T-cell (primary cell): Measurements from ENCODE around the gene PTPRD. TPM values are rescaled to one million over a fixed set of nuclear protein-coding genes. Genes with fewer than 3 reads are reported as not detected.

ENCODE experiments used
- ATAC-seq, 4 experiments: fragments of 200-7000 bp in 3 of 4; fragments of 150-1000 bp in 1 of 4; cut with Tn5 transposase; replicated peaks in 1 of 4; 1 replicate in 3 of 4; 2 replicates in 1 of 4; pipeline ENCODE4 v1.10.0; 2021; ENCODE audit warnings: moderate library complexity in 3 of 4, mild to moderate bottlenecking in 2 of 4, moderate number of reproducible peaks in 1 of 4
- CTCF ChIA-PET, 2 donors: fragments of 300-600 bp; sonication (Branson Sonifier 250); formaldehyde crosslinking; loops; one replicate each; lab custom pipeline; 2022; ENCODE audit warnings: antibody characterized with exemption in 2 of 2; lab: Charles Lee
- POLR2A ChIA-PET, 2 donors: fragments of 300-600 bp; sonication (Branson Sonifier 250); formaldehyde crosslinking; loops; one replicate each; lab custom pipeline; 2022; ENCODE audit warnings: antibody characterized with exemption in 2 of 2; lab: Charles Lee
- DNase-seq, 35 experiments: peaks; one replicate each; pipeline versions ENCODE4 v3.0.0 to v3.0.0-alpha.2; 2013 to 2023
- H3K27ac ChIP-seq: one replicate; pipeline ENCODE4 v1.5.1; 2013; ENCODE audit warnings: low read length
- H3K27me3 ChIP-seq, 2 experiments: replicated peaks in 1 of 2; 1 replicate in 1 of 2; 2 replicates in 1 of 2; pipeline versions ENCODE4 v1.6.1 to v1.7.0; 2013; ENCODE audit warnings: low read length in 1 of 2, mixed read lengths in 1 of 2; ENCODE audit not compliant: control insufficient read depth in 2 of 2, insufficient read depth in 2 of 2; ENCODE audit errors: extremely low read depth in 1 of 2
- H3K36me3 ChIP-seq, 2 donors: 1 replicate in 1 of 2; 2 replicates in 1 of 2; pipeline versions ENCODE4 v1.6.1 to v1.7.0; 2013; ENCODE audit warnings: low read length in 1 of 2; ENCODE audit not compliant: control insufficient read depth in 2 of 2, insufficient read depth in 1 of 2; ENCODE audit errors: extremely low read depth in 1 of 2
- H3K4me1 ChIP-seq, 2 experiments: 1 replicate in 1 of 2; 2 replicates in 1 of 2; pipeline versions ENCODE4 v1.6.1 to v1.7.0; 2013; ENCODE audit warnings: low read length in 2 of 2, mixed read lengths in 1 of 2; ENCODE audit not compliant: insufficient read depth in 2 of 2, control insufficient read depth in 1 of 2; ENCODE audit errors: extremely low read depth in 1 of 2
- H3K4me3 ChIP-seq, 2 donors: 1 replicate in 1 of 2; 2 replicates in 1 of 2; pipeline versions ENCODE4 v1.5.1 to v1.7.0; 2013; ENCODE audit warnings: mild to moderate bottlenecking in 2 of 2, low read length in 1 of 2, moderate library complexity in 1 of 2; ENCODE audit not compliant: control insufficient read depth in 1 of 2; ENCODE audit errors: extremely low read depth in 1 of 2
- H3K9me3 ChIP-seq: 2 replicates; pipeline ENCODE4 v1.7.0; 2013
- H3K27ac Mint-ChIP-seq, 2 donors: one replicate each; pipeline ENCODE4 v1.8.0; 2020 to 2021; ENCODE audit warnings: mild to moderate bottlenecking in 2 of 2, mixed read lengths in 2 of 2
- H3K27me3 Mint-ChIP-seq, 2 donors: one replicate each; pipeline ENCODE4 v1.8.0; 2021 to 2022; ENCODE audit warnings: mixed read lengths in 2 of 2
- H3K36me3 Mint-ChIP-seq: one replicate; pipeline ENCODE4 v1.8.0; 2021; ENCODE audit warnings: mixed read lengths
- H3K4me1 Mint-ChIP-seq, 3 donors: one replicate each; pipeline ENCODE4 v1.8.0; 2020 to 2022; ENCODE audit warnings: mixed read lengths in 3 of 3, mild to moderate bottlenecking in 1 of 3
- H3K4me3 Mint-ChIP-seq, 3 donors: one replicate each; pipeline ENCODE4 v1.8.0; 2020 to 2022; ENCODE audit warnings: mild to moderate bottlenecking in 3 of 3, mixed read lengths in 3 of 3, moderate library complexity in 3 of 3
- H3K9me3 Mint-ChIP-seq, 3 donors: one replicate each; pipeline ENCODE4 v1.8.0; 2020 to 2022; ENCODE audit warnings: mixed read lengths in 3 of 3
- whole genome bisulfite sequencing: methylation state at CpG from one replicate; pipeline ENCODE4 v1.1.5; 2013; ENCODE audit warnings: missing lambda C conversion rate; ENCODE audit not compliant: insufficient coverage; 5-methylcytosine and 5-hydroxymethylcytosine counted together
- total RNA-seq, 35 experiments: library from RNA in 6 of 35; stranded (reverse) in 6 of 35; fragments of 120-200 nt in 1 of 35; gene quantifications; one replicate each; pipeline versions ENCODE4 v1.2.1 to v1.2.4 and lab custom pipeline; 2013 to 2026

Gene PTPRD
- total RNA-seq, 5 donors from 2014 or later (not counting 1 experiment from before 2014, with no cell fraction given), result 0.13 to 0.61 (median 0.38) TPM; not detected in 2

DNA sequence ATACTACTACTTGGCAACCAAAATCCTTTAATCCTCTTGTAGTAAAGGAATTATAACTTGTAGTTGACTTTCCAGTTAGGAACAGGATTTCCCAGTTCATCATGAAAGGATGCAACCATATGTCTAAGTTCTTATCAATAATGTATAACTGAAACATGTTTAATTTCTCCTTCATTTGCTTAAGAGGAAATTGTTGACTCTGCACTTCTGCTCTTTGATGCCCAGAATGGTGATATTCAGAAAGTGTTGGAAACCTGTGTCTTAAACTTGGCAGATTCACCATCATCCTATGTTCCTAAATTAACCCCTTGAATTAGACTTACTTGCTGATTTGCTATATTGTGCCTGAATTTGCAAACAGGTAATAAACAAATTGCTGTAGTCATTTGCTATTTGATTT, 201.5 kb downstream of the PTPRD start:
- ChIA-PET POLR2A (no interaction called here), CTCF (no interaction called here)
- Mint-ChIP-seq H3K9me3 (peaks cover 28 to 32% (median 30%) of the 10 kb centered on the region in 3 donors), H3K27me3 (no peaks in the 10 kb centered on the region), H3K4me3 (no peak overlapping the region), H3K4me1 (no peaks in the 10 kb centered on the region), H3K36me3 (no peaks in the 10 kb centered on the region), H3K27ac (no peak overlapping the region)
- Histone ChIP-seq H3K9me3 (no peaks in the 10 kb centered on the region), H3K27ac (no peak overlapping the region), H3K4me3 (no peak overlapping the region), H3K27me3 (no peaks in the 10 kb centered on the region), H3K36me3 (no peaks in the 10 kb centered on the region), H3K4me1 (no peaks in the 10 kb centered on the region)
- ATAC-seq, result no peak
- no peak for DNase-seq

DNA sequence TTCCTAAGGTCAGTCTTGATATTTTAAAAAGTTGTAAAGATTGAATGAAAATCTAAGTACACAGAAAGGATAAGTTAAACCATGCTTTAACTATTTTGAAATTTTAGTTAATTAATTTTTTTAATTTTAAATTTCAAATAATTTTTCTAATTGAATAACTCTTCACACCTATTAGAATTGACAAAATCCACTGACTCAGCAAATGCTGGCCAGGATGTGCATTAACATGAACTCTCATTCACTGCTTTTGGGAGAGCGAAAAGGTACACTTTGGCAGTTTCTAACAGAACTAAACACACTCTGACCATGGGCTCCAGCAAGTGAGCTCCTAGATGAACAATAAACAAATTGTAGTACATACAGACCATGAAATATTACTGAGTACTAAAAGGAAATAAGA, 209.5 kb downstream of the PTPRD start:
- POLR2A ChIA-PET, result no interaction called here
- DNase-seq, result no peak
- Histone ChIP-seq H3K27me3 (no peaks in the 10 kb centered on the region), H3K4me3 (no peak overlapping the region), H3K4me1 (no peaks in the 10 kb centered on the region), H3K36me3 (no peaks in the 10 kb centered on the region), H3K9me3 (no peaks in the 10 kb centered on the region), H3K27ac (no peak overlapping the region)
- no peaks in the 10 kb centered on the region for H3K27me3 Mint-ChIP-seq
- CTCF ChIA-PET, result no interaction called here
- H3K27ac Mint-ChIP-seq, result no peak overlapping the region
- ATAC-seq, result no peak
- 71% methylated on average over 1 of the region's 1 CpG for WGBS
- no peaks in the 10 kb centered on the region for H3K4me1 Mint-ChIP-seq
- H3K4me3 Mint-ChIP-seq, result no peak overlapping the region
- H3K9me3 Mint-ChIP-seq, result peaks cover 6 to 20% (median 7%) of the 10 kb centered on the region in 3 donors
- H3K36me3 Mint-ChIP-seq, result no peaks in the 10 kb centered on the region

DNA sequence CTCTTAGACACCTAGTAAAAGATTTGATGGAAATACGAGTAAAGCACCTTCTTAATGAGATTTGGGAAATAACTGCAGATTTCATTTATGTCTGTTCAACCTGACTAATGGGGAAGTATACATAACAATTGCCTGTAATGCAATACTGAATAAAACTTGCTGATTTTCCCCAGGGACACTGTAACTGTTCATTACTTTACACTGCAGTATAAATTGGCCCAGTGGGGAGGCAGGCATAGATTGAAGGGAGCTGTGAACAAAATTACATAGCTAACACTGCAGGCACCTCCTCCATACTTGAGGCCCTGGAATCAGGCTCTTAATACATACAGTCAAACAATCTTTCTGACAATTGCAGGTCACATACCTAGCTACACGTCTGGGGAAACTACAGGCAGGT, 216.2 kb downstream of the PTPRD start:
- CTCF ChIA-PET, result no interaction called here
- Mint-ChIP-seq H3K36me3 (no peaks in the 10 kb centered on the region), H3K27ac (no peak overlapping the region), H3K27me3 (no peaks in the 10 kb centered on the region), H3K4me1 (no peaks in the 10 kb centered on the region), H3K4me3 (no peak overlapping the region), H3K9me3 (peaks cover 3 to 23% (median 7%) of the 10 kb centered on the region in 3 donors)
- Histone ChIP-seq H3K27me3 (no peaks in the 10 kb centered on the region), H3K36me3 (no peaks in the 10 kb centered on the region), H3K27ac (no peak overlapping the region), H3K4me3 (no peak overlapping the region), H3K4me1 (no peaks in the 10 kb centered on the region), H3K9me3 (no peaks in the 10 kb centered on the region)
- 33% methylated on average over 1 of the region's 2 CpGs for WGBS
- ATAC-seq (no peak), DNase-seq (no peak)
- POLR2A ChIA-PET, result no interaction called here

DNA sequence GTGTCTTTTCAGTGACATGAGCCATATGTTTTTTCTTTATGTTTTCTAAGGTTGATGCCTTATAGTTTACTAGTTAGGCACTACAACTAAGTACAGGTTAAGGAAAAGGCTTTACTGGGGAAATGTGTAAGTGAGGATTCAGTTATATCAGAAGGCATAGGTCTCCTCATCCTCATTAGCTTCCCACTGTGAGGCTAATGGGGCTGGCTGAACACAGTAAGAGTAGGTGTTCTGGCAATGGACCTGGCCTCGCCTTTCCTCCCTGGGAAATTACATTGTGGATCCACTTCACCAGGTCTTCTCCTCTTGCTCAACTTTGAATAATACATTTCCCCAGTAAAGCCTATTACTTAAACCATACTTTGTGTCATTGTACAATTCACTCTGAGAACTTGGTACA, 225.5 kb downstream of the PTPRD start:
- Mint-ChIP-seq H3K27ac (no peak overlapping the region), H3K4me3 (no peak overlapping the region)

DNA sequence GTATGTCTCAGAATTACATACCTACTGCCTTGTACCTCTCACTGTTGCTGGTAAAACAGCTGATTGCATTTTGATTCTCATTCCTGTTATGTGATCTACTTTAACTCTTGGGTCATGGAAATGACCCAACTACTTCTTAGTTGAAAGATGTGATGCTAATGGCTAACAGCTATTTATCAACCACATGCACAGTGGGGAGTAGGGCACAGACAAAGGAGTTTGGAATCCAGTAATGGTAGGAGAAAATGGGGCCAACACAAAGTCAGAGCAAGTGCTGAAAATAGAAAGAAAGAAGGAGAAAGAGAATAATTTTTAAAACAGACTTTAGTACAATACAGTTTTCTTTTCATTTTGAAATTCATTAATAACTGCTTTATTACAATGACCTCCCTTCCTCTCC, 241.0 kb downstream of the PTPRD start:
- no peaks in the 10 kb centered on the region for H3K4me1 Mint-ChIP-seq
- no peaks in the 10 kb centered on the region for H3K36me3 Mint-ChIP-seq
- H3K27ac Mint-ChIP-seq, result no peak overlapping the region
- ChIA-PET CTCF (no interaction called here), POLR2A (no interaction called here)
- H3K4me3 Mint-ChIP-seq, result no peak overlapping the region
- Histone ChIP-seq H3K4me3 (no peak overlapping the region), H3K27ac (no peak overlapping the region), H3K4me1 (no peaks in the 10 kb centered on the region), H3K27me3 (no peaks in the 10 kb centered on the region), H3K9me3 (no peaks in the 10 kb centered on the region), H3K36me3 (no peaks in the 10 kb centered on the region)
- no peak for ATAC-seq
- no peak for DNase-seq
- H3K9me3 Mint-ChIP-seq, result peaks cover 7 to 22% (median 9%) of the 10 kb centered on the region in 3 donors
- no peaks in the 10 kb centered on the region for H3K27me3 Mint-ChIP-seq

More for the DNA sequence above, 225.5 kb downstream of the PTPRD start:
- Histone ChIP-seq H3K4me3 (no peak overlapping the region), H3K36me3 (no peaks in the 10 kb centered on the region), H3K9me3 (no peaks in the 10 kb centered on the region), H3K27me3 (no peaks in the 10 kb centered on the region), H3K27ac (no peak overlapping the region), H3K4me1 (no peaks in the 10 kb centered on the region)
- peaks cover 9 to 17% (median 15%) of the 10 kb centered on the region in 3 donors for H3K9me3 Mint-ChIP-seq
- no peaks in the 10 kb centered on the region for H3K27me3 Mint-ChIP-seq
- WGBS, result no CpG with 5 or more reads among the region's 1 CpG
- no peaks in the 10 kb centered on the region for H3K36me3 Mint-ChIP-seq
- POLR2A ChIA-PET, result no interaction called here
- ATAC-seq (no peak), DNase-seq (no peak)
- CTCF ChIA-PET, result interaction anchor here in 1 of 2 donors (0.6 kb wide), 1 partner anchor 247 kb away, joined by 3 read pairs; no protein-coding TSS in a partner anchor
- H3K4me1 Mint-ChIP-seq, result no peaks in the 10 kb centered on the region

DNA sequence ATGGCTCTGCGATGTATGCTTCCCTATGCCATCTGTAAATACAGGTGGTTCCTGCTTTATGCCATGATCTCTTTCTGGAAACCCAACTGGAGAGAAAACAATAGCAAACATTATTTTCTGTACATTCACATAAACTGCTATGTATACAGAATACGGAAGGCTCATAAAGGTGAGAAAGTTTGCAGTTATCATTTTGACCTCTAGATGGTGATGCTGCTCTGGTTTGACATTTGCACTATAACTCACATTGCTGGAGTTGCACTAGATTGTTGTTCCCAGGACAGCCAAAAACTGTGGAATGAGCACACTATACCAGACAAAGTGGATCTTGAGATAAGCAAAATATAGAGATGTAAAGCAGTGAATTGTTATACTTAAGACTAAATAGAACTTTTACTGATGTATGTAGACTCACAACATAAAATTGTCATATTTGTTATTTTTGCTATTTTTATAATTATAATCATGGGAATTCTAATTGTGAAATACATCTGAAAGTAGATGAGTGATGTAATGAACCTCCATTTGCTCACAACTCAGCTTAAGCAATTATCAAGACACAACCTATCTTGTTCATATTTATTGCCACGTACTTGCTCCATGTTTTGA, 246.5 kb downstream of the PTPRD start:
- ChIA-PET POLR2A (no interaction called here), CTCF (no interaction called here)
- H3K27me3 Mint-ChIP-seq, result no peaks in the 10 kb centered on the region
- no peak overlapping the region for H3K4me3 Mint-ChIP-seq
- no peaks in the 10 kb centered on the region for H3K36me3 Mint-ChIP-seq
- Histone ChIP-seq H3K9me3 (no peaks in the 10 kb centered on the region), H3K4me1 (no peaks in the 10 kb centered on the region), H3K4me3 (no peak overlapping the region), H3K27ac (no peak overlapping the region), H3K36me3 (no peaks in the 10 kb centered on the region), H3K27me3 (no peaks in the 10 kb centered on the region)
- no peaks in the 10 kb centered on the region for H3K4me1 Mint-ChIP-seq
- no peak for ATAC-seq
- WGBS, result no CpG with 5 or more reads among the region's 3 CpGs
- H3K9me3 Mint-ChIP-seq, result peaks cover 7 to 12% (median 12%) of the 10 kb centered on the region in 3 donors
- DNase-seq, result no peak
- H3K27ac Mint-ChIP-seq, result no peak overlapping the region

DNA sequence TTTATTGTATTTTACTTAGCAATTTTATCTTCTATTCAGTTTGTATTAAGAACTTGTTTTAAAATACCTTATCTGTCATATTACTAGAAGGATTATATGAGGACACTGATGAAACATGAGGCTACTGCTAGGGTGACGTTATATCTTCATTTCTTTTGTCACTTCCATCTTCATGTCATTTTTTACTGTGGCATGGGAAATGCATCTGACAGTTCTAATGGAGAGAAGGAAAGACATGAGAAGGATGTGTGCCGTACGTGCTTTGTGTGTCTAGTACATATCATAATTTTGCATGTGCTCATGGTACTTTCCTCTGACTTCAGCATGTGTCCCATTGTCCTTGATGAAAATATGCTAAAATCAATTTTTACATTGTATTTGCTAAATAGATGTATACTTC, 258.2 kb downstream of the PTPRD start:
- no peaks in the 10 kb centered on the region for H3K27me3 ChIP-seq
- Mint-ChIP-seq H3K36me3 (no peaks in the 10 kb centered on the region), H3K4me3 (no peak overlapping the region), H3K9me3 (peaks cover 4 to 9% (median 7%) of the 10 kb centered on the region in 3 donors), H3K27me3 (no peaks in the 10 kb centered on the region), H3K27ac (no peak overlapping the region), H3K4me1 (no peaks in the 10 kb centered on the region)
- ATAC-seq (no peak), DNase-seq (no peak)
- no peaks in the 10 kb centered on the region for H3K36me3 ChIP-seq
- no CpG with 5 or more reads among the region's 3 CpGs for WGBS
- H3K9me3 ChIP-seq, result no peaks in the 10 kb centered on the region
- H3K4me3 ChIP-seq, result no peak overlapping the region
- CTCF ChIA-PET, result no interaction called here
- no peak overlapping the region for H3K27ac ChIP-seq
- H3K4me1 ChIP-seq, result no peaks in the 10 kb centered on the region
- POLR2A ChIA-PET, result no interaction called here
